ENCODE results near the gene MPP1.
A peak's percentile ranks its signal among the peaks of the same experiment; 100 is the strongest.

The MPP1 gene

GRCh38 chrX:154758696-154759095, 46.6 kb downstream of the MPP1 start:
- Histone ChIP-seq H3K4me1 (ENCODE audit: insufficient read depth, low read length) (peaks cover 7% of the 10 kb centered on the region), H3K27ac (ENCODE audit: low read depth, low read length) (no peak overlapping the region), H3K9me3 (ENCODE audit: low read length) (no peaks in the 10 kb centered on the region), H3K36me3 (ENCODE audit: insufficient read depth, low read length) (no peaks in the 10 kb centered on the region), H3K9ac (ENCODE audit: low read length) (no peak overlapping the region), H3K4me3 (ENCODE audit: low read depth in 1 of 2, low read length in 2 of 2) (no peak overlapping the region), H3K27me3 (ENCODE audit: control insufficient read depth in 1 of 2, insufficient read depth in 2 of 2, low read length in 2 of 2) (no peaks in the 10 kb centered on the region)

- H3K9ac ChIP-seq (ENCODE audit: low read length): no peak overlapping the region
- no peak overlapping the region for H3K4me3 ChIP-seq (ENCODE audit: low read depth in 1 of 2, low read length in 2 of 2)
- no peaks in the 10 kb centered on the region for H3K36me3 ChIP-seq (ENCODE audit: insufficient read depth, low read length)
- H3K27ac ChIP-seq (ENCODE audit: low read depth, low read length): no peak overlapping the region
- no peaks in the 10 kb centered on the region for H3K9me3 ChIP-seq (ENCODE audit: low read length)
- H3K27me3 ChIP-seq (ENCODE audit: control insufficient read depth in 1 of 2, insufficient read depth in 2 of 2, low read length in 2 of 2): no peaks in the 10 kb centered on the region
- H3K4me1 ChIP-seq (ENCODE audit: insufficient read depth, low read length): no peaks in the 10 kb centered on the region
Observed at GRCh38 chrX:154751669-154752271, 53.5 kb downstream of the MPP1 start.

GRCh38 chrX:154751203-154751668, 54.0 kb downstream of the MPP1 start:
- no peaks in the 10 kb centered on the region for H3K4me1 ChIP-seq (ENCODE audit: insufficient read depth, low read length)
- H3K9ac ChIP-seq (ENCODE audit: low read length): no peak overlapping the region
- no peaks in the 10 kb centered on the region for H3K27me3 ChIP-seq (ENCODE audit: control insufficient read depth in 1 of 2, insufficient read depth in 2 of 2, low read length in 2 of 2)
- no peaks in the 10 kb centered on the region for H3K9me3 ChIP-seq (ENCODE audit: low read length)
- no peak overlapping the region for H3K27ac ChIP-seq (ENCODE audit: low read depth, low read length)
- no peaks in the 10 kb centered on the region for H3K36me3 ChIP-seq (ENCODE audit: insufficient read depth, low read length)
- H3K4me3 ChIP-seq (ENCODE audit: low read depth in 1 of 2, low read length in 2 of 2): no peak overlapping the region

- Histone ChIP-seq H3K27ac (ENCODE audit: low read depth, low read length) (no peak within 1 kb of the TSS), H3K27me3 (ENCODE audit: control insufficient read depth in 1 of 2, insufficient read depth in 2 of 2, low read length in 2 of 2) (no peaks in the 10 kb centered on the region), H3K9me3 (ENCODE audit: low read length) (no peaks in the 10 kb centered on the region), H3K4me1 (ENCODE audit: insufficient read depth, low read length) (no peaks in the 10 kb centered on the region), H3K36me3 (ENCODE audit: insufficient read depth, low read length) (no peaks in the 10 kb centered on the region), H3K4me3 (ENCODE audit: low read depth in 1 of 2, low read length in 2 of 2) (peak within 1 kb of the TSS; percentile 34 to 38), H3K9ac (ENCODE audit: low read length) (no peak within 1 kb of the TSS)
Observed at GRCh38 chrX:154750301-154751202, 54.7 kb downstream of the MPP1 start, which contains the start of gene GAB3. GAB3 (minus strand) TSS chrX:154751077; CDS start chrX:154751025, 52 bp downstream.

- peak overlapping the region in 1 of 2 donors; percentile 34 for H3K4me3 ChIP-seq (ENCODE audit: low read depth in 1 of 2, low read length in 2 of 2)
- H3K9me3 ChIP-seq (ENCODE audit: low read length): no peaks in the 10 kb centered on the region
- H3K27ac ChIP-seq (ENCODE audit: low read depth, low read length): no peak overlapping the region
- no peaks in the 10 kb centered on the region for H3K27me3 ChIP-seq (ENCODE audit: control insufficient read depth in 1 of 2, insufficient read depth in 2 of 2, low read length in 2 of 2)
- H3K9ac ChIP-seq (ENCODE audit: low read length): no peak overlapping the region
- H3K36me3 ChIP-seq (ENCODE audit: insufficient read depth, low read length): no peaks in the 10 kb centered on the region
- no peaks in the 10 kb centered on the region for H3K4me1 ChIP-seq (ENCODE audit: insufficient read depth, low read length)
Observed at GRCh38 chrX:154749856-154750255, 55.4 kb downstream of the MPP1 start.

- Histone ChIP-seq H3K27ac (ENCODE audit: low read depth, low read length) (no peak overlapping the region), H3K9me3 (ENCODE audit: low read length) (no peaks in the 10 kb centered on the region), H3K27me3 (ENCODE audit: control insufficient read depth in 1 of 2, insufficient read depth in 2 of 2, low read length in 2 of 2) (no peaks in the 10 kb centered on the region), H3K4me3 (ENCODE audit: low read depth in 1 of 2, low read length in 2 of 2) (no peak overlapping the region), H3K9ac (ENCODE audit: low read length) (no peak overlapping the region), H3K36me3 (ENCODE audit: insufficient read depth, low read length) (no peaks in the 10 kb centered on the region), H3K4me1 (ENCODE audit: insufficient read depth, low read length) (no peaks in the 10 kb centered on the region)
Observed at GRCh38 chrX:154748712-154749339, 56.5 kb downstream of the MPP1 start.

- H3K36me3 ChIP-seq (ENCODE audit: insufficient read depth, low read length): no peaks in the 10 kb centered on the region
- no peaks in the 10 kb centered on the region for H3K9me3 ChIP-seq (ENCODE audit: low read length)
- no peak overlapping the region for H3K4me3 ChIP-seq (ENCODE audit: low read depth in 1 of 2, low read length in 2 of 2)
- H3K4me1 ChIP-seq (ENCODE audit: insufficient read depth, low read length): peaks cover under 1% of the 10 kb centered on the region
- no peak overlapping the region for H3K9ac ChIP-seq (ENCODE audit: low read length)
- H3K27ac ChIP-seq (ENCODE audit: low read depth, low read length): no peak overlapping the region
- no peaks in the 10 kb centered on the region for H3K27me3 ChIP-seq (ENCODE audit: control insufficient read depth in 1 of 2, insufficient read depth in 2 of 2, low read length in 2 of 2)
Observed at GRCh38 chrX:154742613-154743012, 62.7 kb downstream of the MPP1 start.

GRCh38 chrX:154739952-154740465, 65.3 kb downstream of the MPP1 start:
- H3K36me3 ChIP-seq (ENCODE audit: insufficient read depth, low read length): no peaks in the 10 kb centered on the region
- no peak overlapping the region for H3K4me3 ChIP-seq (ENCODE audit: low read depth in 1 of 2, low read length in 2 of 2)
- no peak overlapping the region for H3K9ac ChIP-seq (ENCODE audit: low read length)
- no peak overlapping the region for H3K27ac ChIP-seq (ENCODE audit: low read depth, low read length)
- H3K9me3 ChIP-seq (ENCODE audit: low read length): no peaks in the 10 kb centered on the region
- H3K27me3 ChIP-seq (ENCODE audit: control insufficient read depth in 1 of 2, insufficient read depth in 2 of 2, low read length in 2 of 2): no peaks in the 10 kb centered on the region
- peaks cover 27% of the 10 kb centered on the region for H3K4me1 ChIP-seq (ENCODE audit: insufficient read depth, low read length)

GRCh38 chrX:154738011-154738738, 67.1 kb downstream of the MPP1 start:
- H3K4me1 ChIP-seq (ENCODE audit: insufficient read depth, low read length): peaks cover 43% of the 10 kb centered on the region
- H3K4me3 ChIP-seq (ENCODE audit: low read depth in 1 of 2, low read length in 2 of 2): no peak overlapping the region
- no peaks in the 10 kb centered on the region for H3K27me3 ChIP-seq (ENCODE audit: control insufficient read depth in 1 of 2, insufficient read depth in 2 of 2, low read length in 2 of 2)
- peak overlapping the region; percentile 38 for H3K27ac ChIP-seq (ENCODE audit: low read depth, low read length)
- no peaks in the 10 kb centered on the region for H3K36me3 ChIP-seq (ENCODE audit: insufficient read depth, low read length)
- no peaks in the 10 kb centered on the region for H3K9me3 ChIP-seq (ENCODE audit: low read length)
- H3K9ac ChIP-seq (ENCODE audit: low read length): no peak overlapping the region

GRCh38 chrX:154737136-154737535, 68.1 kb downstream of the MPP1 start:
- Histone ChIP-seq H3K9ac (ENCODE audit: low read length) (no peak overlapping the region), H3K36me3 (ENCODE audit: insufficient read depth, low read length) (no peaks in the 10 kb centered on the region), H3K4me1 (ENCODE audit: insufficient read depth, low read length) (peaks cover 52% of the 10 kb centered on the region), H3K27me3 (ENCODE audit: control insufficient read depth in 1 of 2, insufficient read depth in 2 of 2, low read length in 2 of 2) (no peaks in the 10 kb centered on the region), H3K27ac (ENCODE audit: low read depth, low read length) (peak overlapping the region; percentile 41), H3K4me3 (ENCODE audit: low read depth in 1 of 2, low read length in 2 of 2) (no peak overlapping the region), H3K9me3 (ENCODE audit: low read length) (no peaks in the 10 kb centered on the region)
